GM18499 (cell line): Measurements from ENCODE around the gene CEACAM5.
"Not testable (repeated sequence)": the region's sequence is repeated elsewhere in the genome, so short reads cannot be mapped to it uniquely, and the experiment has no call there.

ENCODE experiments used
- ATAC-seq: cut with Tn5 transposase; IDR thresholded peaks from one replicate; pipeline ENCODE4 v1.9.1; 2021; ENCODE audit warnings: moderate number of reproducible peaks; ENCODE audit not compliant: insufficient read depth, unreplicated experiment

CEACAM5 gene

GRCh38 chr19:41735071-41735600 is 26.7 kb downstream of the CEACAM5 start:
- ATAC-seq: no peak

GRCh38 chr19:41739361-41739760 is 30.9 kb downstream of the CEACAM5 start:
- ATAC-seq: no peak

- no peak for ATAC-seq
These were observed 32.2 kb downstream of the CEACAM5 start for GRCh38 chr19:41740415-41741243.

GRCh38 chr19:41741244-41741554 is 32.8 kb downstream of the CEACAM5 start:
- ATAC-seq: no peak

- no peak for ATAC-seq
These were observed 36.4 kb downstream of the CEACAM5 start for GRCh38 chr19:41744850-41745249.

GRCh38 chr19:41745756-41746155 is 37.3 kb downstream of the CEACAM5 start:
- ATAC-seq: no peak

- ATAC-seq: no peak
These were observed 38.3 kb downstream of the CEACAM5 start for GRCh38 chr19:41746593-41747227.

- ATAC-seq: no peak
These were observed 39.6 kb downstream of the CEACAM5 start for GRCh38 chr19:41748012-41748411.

- not testable (repeated sequence) for ATAC-seq
These were observed 42.1 kb downstream of the CEACAM5 start for GRCh38 chr19:41750248-41751134.

- no peak for ATAC-seq
These were observed 44.7 kb downstream of the CEACAM5 start for GRCh38 chr19:41753159-41753558.

- ATAC-seq: no peak
These were observed 45.6 kb downstream of the CEACAM5 start for GRCh38 chr19:41753936-41754529.

GRCh38 chr19:41755328-41755913 is 47.0 kb downstream of the CEACAM5 start, which contains the start of gene CEACAM6:
TSS of gene CEACAM6 (plus strand) at chr19:41755530. CDS start at chr19:41755639, 109 bp downstream.
- no peak for ATAC-seq

- no peak for ATAC-seq
These were observed 50.4 kb downstream of the CEACAM5 start for GRCh38 chr19:41758846-41759245.

GRCh38 chr19:41767115-41767514 is 58.7 kb downstream of the CEACAM5 start:
- ATAC-seq: no peak

GRCh38 chr19:41768105-41768504 is 59.7 kb downstream of the CEACAM5 start:
- ATAC-seq: not testable (repeated sequence)

- ATAC-seq: no peak
These were observed 61.2 kb downstream of the CEACAM5 start for GRCh38 chr19:41769608-41770007.

- no peak for ATAC-seq
These were observed 63.0 kb downstream of the CEACAM5 start for GRCh38 chr19:41771410-41771809.

- ATAC-seq: no peak
These were observed 66.1 kb downstream of the CEACAM5 start for GRCh38 chr19:41774515-41774980.

GRCh38 chr19:41776700-41777099 is 68.3 kb downstream of the CEACAM5 start:
- no peak for ATAC-seq
